ENCODE results near the gene SSNA1.

- TF ChIP-seq EZH2 (IDR thresholded peaks at IDR 0.05; ENCODE audit: insufficient read depth, low read length) (peak; percentile 2), CTCF (IDR thresholded peaks at IDR 0.05; ENCODE audit: insufficient read depth, low read depth, low read length) (no peak)
Measured at GRCh38 chr9:137139468-137140150, 48.9 kb upstream of the SSNA1 start.
